ENCODE data around the gene SVIP. TPM values are rescaled to one million over a fixed set of nuclear protein-coding genes. Genes with fewer than 3 reads are reported as not detected.

Gene SVIP
- total RNA-seq, 3 donors from 2014 or later (not counting 1 experiment from before 2014, with no cell fraction given): 14.9 to 19.2 (median 17.5) TPM

DNA sequence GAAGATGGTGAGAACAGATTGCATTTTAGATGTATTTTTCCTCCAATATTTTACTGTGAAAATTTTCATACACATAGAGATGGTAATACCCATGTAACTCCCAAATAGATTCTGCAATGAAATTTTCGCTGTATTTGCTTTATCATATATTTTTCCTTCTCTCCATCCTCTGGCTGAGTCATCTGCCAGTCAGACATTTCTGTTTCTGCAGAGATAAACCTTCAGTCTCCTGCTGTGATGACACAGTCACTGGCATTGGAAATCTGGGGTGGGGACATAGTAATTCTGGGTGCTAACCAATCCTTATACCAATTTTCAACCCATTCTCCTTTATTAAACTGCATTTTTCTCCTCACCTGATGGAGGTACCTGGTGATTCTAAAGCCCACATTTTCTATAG is 33.7 kb downstream of the SVIP start:
- peaks cover 3% of the 10 kb centered on the region for H3K27me3 ChIP-seq (ENCODE audit: control insufficient read depth, insufficient read depth, low read length)
- TF ChIP-seq, protein P1, sequence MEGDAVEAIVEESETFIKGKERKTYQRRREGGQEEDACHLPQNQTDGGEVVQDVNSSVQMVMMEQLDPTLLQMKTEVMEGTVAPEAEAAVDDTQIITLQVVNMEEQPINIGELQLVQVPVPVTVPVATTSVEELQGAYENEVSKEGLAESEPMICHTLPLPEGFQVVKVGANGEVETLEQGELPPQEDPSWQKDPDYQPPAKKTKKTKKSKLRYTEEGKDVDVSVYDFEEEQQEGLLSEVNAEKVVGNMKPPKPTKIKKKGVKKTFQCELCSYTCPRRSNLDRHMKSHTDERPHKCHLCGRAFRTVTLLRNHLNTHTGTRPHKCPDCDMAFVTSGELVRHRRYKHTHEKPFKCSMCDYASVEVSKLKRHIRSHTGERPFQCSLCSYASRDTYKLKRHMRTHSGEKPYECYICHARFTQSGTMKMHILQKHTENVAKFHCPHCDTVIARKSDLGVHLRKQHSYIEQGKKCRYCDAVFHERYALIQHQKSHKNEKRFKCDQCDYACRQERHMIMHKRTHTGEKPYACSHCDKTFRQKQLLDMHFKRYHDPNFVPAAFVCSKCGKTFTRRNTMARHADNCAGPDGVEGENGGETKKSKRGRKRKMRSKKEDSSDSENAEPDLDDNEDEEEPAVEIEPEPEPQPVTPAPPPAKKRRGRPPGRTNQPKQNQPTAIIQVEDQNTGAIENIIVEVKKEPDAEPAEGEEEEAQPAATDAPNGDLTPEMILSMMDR (IDR thresholded peaks at IDR 0.05): no peak
- 63% methylated on average over 1 of the region's 1 CpG for WGBS (ENCODE audit: insufficient coverage)
- Mint-ChIP-seq H3K36me3 (no peaks in the 10 kb centered on the region), H3K27ac (no peak overlapping the region), H3K27me3 (ENCODE audit: low read depth in 2 of 2) (peaks cover 5 to 27% of the 10 kb centered on the region in 2 donors), H3K9me3 (no peaks in the 10 kb centered on the region), H3K4me1 (no peaks in the 10 kb centered on the region), H3K4me3 (no peak overlapping the region)
- H3K4me1 ChIP-seq (ENCODE audit: control insufficient read depth, insufficient read depth, low read length): no peaks in the 10 kb centered on the region
- no peaks in the 10 kb centered on the region for H3K9me3 ChIP-seq (ENCODE audit: control insufficient read depth, insufficient read depth, low read length)
- H3K4me3 ChIP-seq (ENCODE audit: low read length): no peak overlapping the region
- H3K27ac ChIP-seq (ENCODE audit: low read length): no peak overlapping the region
- no peaks in the 10 kb centered on the region for H3K36me3 ChIP-seq (ENCODE audit: control insufficient read depth, insufficient read depth, low read length)
- DNase-seq (no peak), ATAC-seq (no peak)
- intact Hi-C loops (cut with micrococcal nuclease): no loop called here

DNA sequence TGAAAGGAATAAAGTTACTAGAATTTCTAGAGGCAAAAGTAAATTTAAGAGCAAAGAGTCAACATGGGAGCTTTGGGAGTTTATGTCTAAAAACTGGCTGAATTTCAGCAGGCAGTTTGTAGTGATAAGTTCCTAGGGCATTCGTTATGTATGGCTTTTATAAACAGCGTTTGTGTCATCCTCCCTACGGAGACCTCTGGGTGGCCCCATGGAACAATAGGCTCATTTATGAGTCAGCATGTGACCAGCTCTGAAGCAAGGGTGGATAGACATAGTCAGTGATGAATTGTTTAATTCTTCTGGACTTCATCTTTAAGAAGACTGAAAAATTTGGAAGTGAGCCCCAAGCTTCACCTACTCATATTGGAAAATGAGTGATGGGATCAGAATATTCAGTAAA is 37.1 kb downstream of the SVIP start:
- Histone ChIP-seq H3K36me3 (ENCODE audit: control insufficient read depth, insufficient read depth, low read length) (no peaks in the 10 kb centered on the region), H3K27ac (ENCODE audit: low read length) (no peak overlapping the region), H3K4me3 (ENCODE audit: low read length) (no peak overlapping the region), H3K9me3 (ENCODE audit: control insufficient read depth, insufficient read depth, low read length) (no peaks in the 10 kb centered on the region), H3K27me3 (ENCODE audit: control insufficient read depth, insufficient read depth, low read length) (no peaks in the 10 kb centered on the region), H3K4me1 (ENCODE audit: control insufficient read depth, insufficient read depth, low read length) (no peaks in the 10 kb centered on the region)
- ATAC-seq: no peak
- Mint-ChIP-seq H3K9me3 (no peaks in the 10 kb centered on the region), H3K27ac (no peak overlapping the region), H3K27me3 (ENCODE audit: low read depth in 2 of 2) (peaks cover 3 to 8% of the 10 kb centered on the region in 2 donors), H3K4me3 (no peak overlapping the region), H3K4me1 (peaks cover 0 to 2% of the 10 kb centered on the region in 2 donors), H3K36me3 (no peaks in the 10 kb centered on the region)
- TF ChIP-seq, protein P1 (IDR thresholded peaks at IDR 0.05): no peak
- WGBS (ENCODE audit: insufficient coverage): 83% methylated on average over 3 of the region's 3 CpGs
- intact Hi-C loops (cut with micrococcal nuclease): no loop called here
- no peak for DNase-seq

DNA sequence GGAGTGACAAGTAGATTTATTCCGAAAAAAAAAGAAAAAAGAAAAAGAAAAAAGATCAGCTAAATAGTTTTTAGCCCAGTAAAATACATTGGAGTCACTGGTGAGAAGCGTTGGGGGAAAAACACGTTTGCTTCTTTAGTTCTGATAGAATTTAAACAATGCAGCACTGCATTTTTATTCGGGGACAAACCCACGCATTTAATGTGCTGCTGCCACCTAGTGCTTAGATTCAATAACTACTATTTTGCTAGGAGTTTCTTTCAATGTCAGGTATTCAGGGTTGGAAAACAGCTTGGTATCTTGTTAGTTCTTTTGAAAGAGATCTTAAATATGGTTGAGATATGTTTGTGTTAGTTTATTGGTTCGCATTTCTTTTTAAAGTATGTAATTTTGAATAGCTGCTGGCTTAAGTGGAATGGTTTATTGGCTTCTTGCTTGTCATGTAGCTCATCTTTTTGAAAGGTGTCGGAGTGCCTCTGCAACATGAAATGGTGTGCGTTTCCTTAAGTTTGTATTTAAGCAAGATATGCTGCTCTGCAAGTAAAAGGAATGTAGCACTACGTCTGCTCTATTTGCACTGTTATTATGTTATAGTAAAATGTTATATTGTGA is 41.9 kb downstream of the SVIP start:
- H3K27ac ChIP-seq (ENCODE audit: low read length): no peak overlapping the region
- Mint-ChIP-seq H3K27me3 (ENCODE audit: low read depth in 2 of 2) (no peaks in the 10 kb centered on the region), H3K4me3 (no peak overlapping the region), H3K36me3 (no peaks in the 10 kb centered on the region), H3K9me3 (no peaks in the 10 kb centered on the region), H3K27ac (no peak overlapping the region), H3K4me1 (peaks cover 0 to 4% of the 10 kb centered on the region in 2 donors)
- WGBS (ENCODE audit: insufficient coverage): 29% methylated on average over 9 of the region's 9 CpGs
- intact Hi-C loops (cut with micrococcal nuclease): loop anchor here (1.0 kb wide), 2 partner anchors 453 to 542 kb away; no protein-coding TSS in a partner anchor
- ATAC-seq (peak in 2 of 3 donors; percentile 58 to 69), DNase-seq (peak in 1 of 2 donors; percentile 65)
- H3K36me3 ChIP-seq (ENCODE audit: control insufficient read depth, insufficient read depth, low read length): no peaks in the 10 kb centered on the region
- H3K4me3 ChIP-seq (ENCODE audit: low read length): no peak overlapping the region
- H3K4me1 ChIP-seq (ENCODE audit: control insufficient read depth, insufficient read depth, low read length): no peaks in the 10 kb centered on the region
- H3K9me3 ChIP-seq (ENCODE audit: control insufficient read depth, insufficient read depth, low read length): no peaks in the 10 kb centered on the region
- TF ChIP-seq, protein P1 (IDR thresholded peaks at IDR 0.05): peak; percentile 87
- no peaks in the 10 kb centered on the region for H3K27me3 ChIP-seq (ENCODE audit: control insufficient read depth, insufficient read depth, low read length)

DNA sequence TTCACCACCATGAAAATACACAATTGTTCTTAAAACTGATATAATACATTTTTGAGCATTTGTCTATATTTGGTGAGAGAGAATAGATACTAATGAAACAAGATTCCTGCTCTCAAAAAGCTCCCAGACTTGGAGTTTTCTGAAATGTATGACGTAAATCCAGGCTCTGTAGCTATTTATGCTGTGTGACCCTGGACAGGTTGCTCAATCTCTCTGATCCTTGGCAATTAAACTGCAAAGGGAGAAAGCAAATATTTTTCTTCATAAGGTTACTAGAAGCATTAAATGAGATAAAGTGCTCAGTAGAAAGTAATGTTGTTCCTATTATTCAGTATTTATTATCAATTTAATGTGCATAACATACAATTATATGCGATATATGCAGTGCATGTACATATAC is 42.5 kb downstream of the SVIP start:
- DNase-seq: no peak
- Histone ChIP-seq H3K4me1 (ENCODE audit: control insufficient read depth, insufficient read depth, low read length) (no peaks in the 10 kb centered on the region), H3K27ac (ENCODE audit: low read length) (no peak overlapping the region), H3K36me3 (ENCODE audit: control insufficient read depth, insufficient read depth, low read length) (no peaks in the 10 kb centered on the region), H3K9me3 (ENCODE audit: control insufficient read depth, insufficient read depth, low read length) (no peaks in the 10 kb centered on the region), H3K27me3 (ENCODE audit: control insufficient read depth, insufficient read depth, low read length) (no peaks in the 10 kb centered on the region), H3K4me3 (ENCODE audit: low read length) (no peak overlapping the region)
- Mint-ChIP-seq H3K4me3 (no peak overlapping the region), H3K4me1 (peaks cover 0 to 4% of the 10 kb centered on the region in 2 donors), H3K27me3 (ENCODE audit: low read depth in 2 of 2) (no peaks in the 10 kb centered on the region), H3K9me3 (no peaks in the 10 kb centered on the region), H3K27ac (no peak overlapping the region), H3K36me3 (no peaks in the 10 kb centered on the region)
- intact Hi-C loops (cut with micrococcal nuclease): loop anchor here (1.0 kb wide), 2 partner anchors 453 to 542 kb away; no protein-coding TSS in a partner anchor
- no peak for ATAC-seq
- TF ChIP-seq, protein P1 (IDR thresholded peaks at IDR 0.05): no peak
- 100% methylated on average over 1 of the region's 2 CpGs for WGBS (ENCODE audit: insufficient coverage)

Data from natural killer cell (primary cell).